Measurements from ENCODE around the gene NPW.

Gene NPW

GRCh38 chr16:2056077-2056476 is 36.5 kb downstream of the NPW start:
- DNase-seq, result no peak

DNA sequence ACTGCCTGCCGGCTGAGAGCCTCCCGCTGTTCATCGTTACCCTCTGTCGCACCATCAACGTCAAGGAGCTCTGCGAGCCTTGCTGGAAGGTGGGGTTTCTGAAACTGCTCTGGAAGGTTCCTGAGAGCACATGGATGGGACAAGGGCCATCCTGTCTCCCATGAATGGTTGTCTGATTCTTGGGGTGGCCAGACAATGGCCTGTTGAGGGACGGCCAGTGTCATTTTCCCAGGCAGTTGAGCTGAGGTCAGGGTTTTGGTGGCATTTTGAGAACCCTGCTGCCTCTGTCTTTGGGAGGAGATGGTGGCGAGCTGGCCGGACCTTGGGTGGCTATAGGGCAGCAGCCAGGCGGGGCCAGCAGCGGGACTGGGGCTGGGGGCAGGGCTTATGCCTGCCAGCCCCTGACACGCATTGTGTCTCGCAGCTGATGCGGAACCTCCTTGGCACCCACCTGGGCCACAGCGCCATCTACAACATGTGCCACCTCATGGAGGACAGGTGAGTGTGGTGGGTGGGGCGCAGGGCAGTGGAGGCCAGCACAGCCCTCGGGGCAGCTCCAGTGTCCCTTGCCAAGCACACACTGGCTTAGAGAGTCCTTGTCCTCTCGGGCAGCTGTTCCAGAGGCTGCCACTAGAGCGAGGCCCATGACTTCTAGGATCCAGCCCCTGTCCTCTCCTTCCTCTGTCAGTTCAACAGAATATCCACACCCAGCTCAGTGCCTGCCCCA is 37.3 kb downstream of the NPW start:
- DNase-seq, result no peak

DNA sequence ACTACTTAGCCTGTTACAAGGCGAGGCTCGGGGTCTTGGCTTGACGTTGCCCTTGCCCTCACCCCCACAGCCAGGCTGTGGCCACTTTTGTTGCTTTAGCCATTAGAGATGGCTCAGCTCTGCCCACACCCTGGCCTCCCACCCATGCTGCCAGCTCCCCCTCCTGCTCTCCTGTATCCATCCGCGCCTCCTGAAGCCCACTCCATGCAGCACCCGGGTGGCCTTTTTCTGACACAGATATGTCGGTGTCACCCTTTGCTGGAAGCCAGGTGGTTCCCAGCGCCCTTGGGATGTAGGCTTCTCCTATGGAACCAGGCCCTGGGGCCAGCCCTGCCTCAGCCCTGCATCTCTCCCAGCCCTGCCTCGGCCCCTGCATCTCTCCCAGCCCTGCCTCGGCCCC is 37.9 kb downstream of the NPW start:
- no peak for DNase-seq

- no peak for DNase-seq
Observed at GRCh38 chr16:2058420-2058819, 38.8 kb downstream of the NPW start.

- DNase-seq, result no peak
Observed at GRCh38 chr16:2058872-2059271, 39.3 kb downstream of the NPW start.

DNA sequence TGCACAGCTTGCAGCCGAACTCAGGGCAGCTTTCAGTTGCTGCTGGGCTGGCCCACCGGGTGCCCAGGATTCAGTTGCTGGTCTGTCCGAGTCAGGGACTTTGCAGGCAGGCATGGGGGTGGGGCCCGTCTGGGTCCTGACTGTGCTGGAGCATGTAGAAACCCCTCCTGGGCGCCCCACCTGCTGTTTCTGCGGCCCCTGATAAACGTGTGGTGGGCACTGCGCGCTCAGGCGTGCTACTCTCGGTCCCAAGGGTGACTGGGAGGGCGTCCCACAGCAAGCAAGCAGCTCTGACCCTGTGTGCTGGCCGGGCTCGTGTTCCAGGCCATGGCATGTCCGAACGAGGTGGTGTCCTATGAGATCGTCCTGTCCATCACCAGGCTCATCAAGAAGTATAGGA is 40.8 kb downstream of the NPW start:
- no peak for DNase-seq

DNA sequence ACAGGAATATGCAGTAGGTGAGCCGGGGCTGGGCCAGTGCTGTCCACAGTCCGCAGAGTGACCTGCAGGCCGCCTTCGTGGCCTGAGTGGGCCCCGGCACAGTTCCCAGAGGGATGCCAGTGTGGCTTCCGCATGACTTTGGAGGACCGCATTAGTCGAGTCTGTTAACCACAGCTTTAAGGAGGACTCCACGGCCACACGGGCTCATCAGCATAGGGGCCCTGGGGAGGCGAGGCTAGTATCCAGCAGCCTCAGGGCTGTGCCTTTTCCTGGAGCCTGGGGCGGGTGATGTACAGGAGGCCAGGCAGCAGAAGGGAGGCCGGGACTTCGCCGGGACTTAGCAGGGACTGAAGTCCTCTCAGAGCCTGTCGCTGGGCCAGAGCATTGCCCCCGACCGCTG is 41.4 kb downstream of the NPW start:
- DNase-seq, result no peak

DNA sequence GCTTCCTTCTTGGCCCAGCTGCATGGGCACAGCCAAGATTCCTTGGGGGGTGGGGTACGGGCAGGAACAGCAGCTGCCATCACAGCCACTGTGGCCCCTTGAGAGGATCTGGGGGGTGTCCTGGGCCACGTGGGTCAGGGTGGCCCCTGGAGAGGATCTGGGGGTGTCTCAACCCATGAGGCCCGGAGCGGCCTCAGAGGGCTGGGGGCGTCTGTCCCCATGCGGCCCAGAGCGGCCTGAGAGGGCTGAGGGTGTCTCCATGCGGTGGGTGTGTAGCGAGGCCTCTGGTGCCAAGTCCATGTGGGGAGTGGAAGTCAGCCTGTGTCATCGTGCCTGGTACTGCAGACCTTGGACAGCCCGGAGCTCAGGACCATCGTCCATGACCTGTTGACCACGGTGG is 41.9 kb downstream of the NPW start:
- no peak for DNase-seq

DNA sequence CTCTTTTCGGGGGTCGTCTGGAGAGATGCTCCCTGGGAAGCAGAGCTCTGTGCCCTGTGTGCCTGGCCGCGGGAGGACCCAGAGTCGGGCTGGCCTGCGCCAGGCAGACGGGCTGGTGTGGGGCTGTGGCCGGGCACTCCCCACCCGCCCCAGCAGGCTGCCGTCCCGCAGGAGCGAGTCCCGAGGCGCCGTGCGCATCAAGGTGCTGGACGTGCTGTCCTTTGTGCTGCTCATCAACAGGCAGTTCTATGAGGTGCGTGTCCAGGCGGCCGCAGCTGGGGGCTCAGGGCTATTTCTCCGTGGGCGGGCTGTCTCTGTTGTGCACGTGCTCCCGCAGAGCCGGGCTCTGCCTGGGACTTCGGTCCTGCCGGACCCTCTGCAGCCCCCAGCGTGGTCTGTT is 43.2 kb downstream of the NPW start:
- DNase-seq, result no peak

DNA sequence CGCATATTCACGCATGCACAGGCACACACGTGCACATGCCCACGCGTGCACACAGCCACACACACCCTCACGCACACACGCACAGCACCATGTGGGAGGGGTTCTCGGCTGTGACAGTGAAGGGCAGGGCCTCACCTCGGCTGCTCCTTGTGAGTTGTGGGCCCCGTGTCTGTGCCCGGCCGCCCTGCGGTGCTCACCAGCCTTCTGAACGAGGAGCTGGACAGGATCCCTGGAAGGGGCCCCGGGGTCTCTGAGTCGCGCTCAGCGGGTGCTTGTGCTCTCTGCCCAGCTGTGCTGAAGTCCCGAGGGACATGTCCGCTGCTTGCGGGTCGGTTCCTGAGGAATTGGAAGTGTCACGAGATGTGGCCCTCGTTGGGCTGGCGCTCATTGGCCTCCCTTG is 44.3 kb downstream of the NPW start:
- DNase-seq, result no peak

DNA sequence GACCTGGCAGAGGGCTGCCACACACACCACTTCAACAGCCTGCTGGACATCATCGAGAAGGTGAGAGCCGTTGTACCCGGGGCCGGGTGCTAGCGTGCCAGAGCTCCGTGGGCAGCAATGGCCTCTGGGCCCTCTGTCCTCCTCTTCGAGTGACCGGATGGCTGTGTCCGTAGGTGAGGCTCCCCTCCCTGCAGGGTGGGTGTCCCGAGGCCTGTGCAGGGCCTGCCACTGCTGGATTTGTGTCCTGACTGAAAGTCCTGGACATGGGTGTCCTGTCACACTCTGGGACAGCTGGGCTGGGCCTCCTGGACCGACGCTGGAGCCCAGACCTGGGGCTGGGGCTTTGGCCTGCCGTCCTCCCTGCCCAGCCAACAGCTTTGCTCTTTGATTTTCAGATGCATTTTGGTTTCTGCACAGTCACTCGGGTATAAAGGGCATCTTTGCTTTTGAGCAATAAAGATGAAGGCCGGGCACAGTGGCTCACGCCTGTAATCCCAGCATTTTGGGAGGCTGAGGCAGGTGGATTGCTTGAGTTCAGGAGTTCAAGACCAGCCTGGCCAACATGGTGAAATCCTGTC is 44.9 kb downstream of the NPW start:
- DNase-seq, result no peak

DNA sequence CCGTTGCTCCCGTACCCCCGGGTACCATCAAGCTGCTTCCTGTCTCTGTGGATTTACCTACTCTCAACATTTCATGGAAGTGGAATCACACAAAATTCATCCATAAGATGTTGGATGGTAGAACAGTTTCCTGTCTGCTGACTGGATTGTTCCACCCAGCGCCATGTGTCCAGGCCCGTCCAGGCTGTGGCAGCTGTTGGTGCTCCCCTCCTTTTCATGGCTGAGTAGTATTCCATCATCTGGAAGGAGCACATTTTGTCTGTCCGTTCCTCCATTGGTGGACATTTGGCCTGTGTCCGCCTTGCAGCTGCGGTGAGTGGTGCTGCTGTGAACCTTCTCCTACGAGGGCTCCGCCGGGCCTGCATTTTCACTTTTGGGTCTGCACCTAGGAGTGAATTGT is 46.6 kb downstream of the NPW start:
- no peak for DNase-seq
